Measurements from ENCODE around the gene BCO2. TPM values are rescaled to one million over a fixed set of nuclear protein-coding genes. Genes with fewer than 3 reads are reported as not detected.
A peak's percentile ranks its signal among the peaks of the same experiment; 100 is the strongest.
"Not testable (repeated sequence)": the region's sequence is repeated elsewhere in the genome, so short reads cannot be mapped to it uniquely, and the experiment has no call there.

The BCO2 gene
- polyA plus RNA-seq, 1 donor from 2014 or later = 0.30 TPM

DNA sequence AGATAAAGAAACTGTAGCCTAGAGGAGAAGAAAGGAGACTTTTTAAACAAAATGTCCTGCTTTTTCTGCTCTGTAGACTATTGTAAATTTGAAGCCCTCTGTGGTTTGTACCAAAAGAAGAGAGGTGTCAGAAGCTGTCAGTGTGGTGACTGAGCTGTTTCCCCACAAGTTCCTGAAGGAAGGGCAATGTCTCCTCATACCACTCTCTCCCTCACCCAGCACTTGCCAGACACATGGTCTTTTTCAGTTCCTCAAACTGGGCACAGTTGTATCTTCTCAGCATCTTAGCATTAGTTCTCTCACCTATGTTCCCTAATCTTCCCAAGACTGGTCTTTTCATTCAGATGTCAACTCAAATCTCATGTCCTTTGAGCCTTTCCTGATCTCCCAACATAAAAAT lies 4.3 kb downstream of the BCO2 start:
- H3K36me3 Mint-ChIP-seq = no peaks in the 10 kb centered on the region
- peak overlapping the region in 1 of 4 donors; percentile 53 for H3K4me3 Mint-ChIP-seq
- peaks cover 28 to 30% (median 28%) of the 10 kb centered on the region in 3 donors for H3K4me1 Mint-ChIP-seq
- H3K9me3 Mint-ChIP-seq = no peaks in the 10 kb centered on the region
- H3K27me3 Mint-ChIP-seq = peaks cover 6% of the 10 kb centered on the region
- H3K27ac Mint-ChIP-seq = no peak overlapping the region

DNA sequence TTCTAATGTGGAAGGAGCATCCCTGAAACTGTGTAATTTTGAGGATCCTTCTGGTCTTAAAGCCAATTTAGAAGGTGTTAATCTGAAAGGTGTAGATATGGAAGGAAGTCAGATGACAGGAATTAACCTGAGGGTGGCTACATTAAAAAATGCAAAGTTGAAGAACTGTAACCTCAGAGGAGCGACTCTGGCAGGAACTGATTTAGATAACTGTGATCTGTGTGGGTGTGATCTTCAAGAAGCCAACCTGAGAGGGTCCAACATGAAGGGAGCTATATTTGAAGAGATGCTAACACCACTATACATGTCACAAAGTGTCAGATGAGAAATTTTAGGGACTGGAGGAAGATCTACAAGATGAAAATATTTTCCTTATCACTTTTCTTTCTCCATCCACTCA lies 7.6 kb downstream of the BCO2 start:
- H3K9me3 Mint-ChIP-seq = no peaks in the 10 kb centered on the region
- no peak overlapping the region for H3K27ac Mint-ChIP-seq
- peaks cover 19 to 22% (median 21%) of the 10 kb centered on the region in 3 donors for H3K4me1 Mint-ChIP-seq
- H3K4me3 Mint-ChIP-seq = no peak overlapping the region
- H3K27me3 Mint-ChIP-seq = no peaks in the 10 kb centered on the region
- peaks cover 1% of the 10 kb centered on the region for H3K36me3 Mint-ChIP-seq

DNA sequence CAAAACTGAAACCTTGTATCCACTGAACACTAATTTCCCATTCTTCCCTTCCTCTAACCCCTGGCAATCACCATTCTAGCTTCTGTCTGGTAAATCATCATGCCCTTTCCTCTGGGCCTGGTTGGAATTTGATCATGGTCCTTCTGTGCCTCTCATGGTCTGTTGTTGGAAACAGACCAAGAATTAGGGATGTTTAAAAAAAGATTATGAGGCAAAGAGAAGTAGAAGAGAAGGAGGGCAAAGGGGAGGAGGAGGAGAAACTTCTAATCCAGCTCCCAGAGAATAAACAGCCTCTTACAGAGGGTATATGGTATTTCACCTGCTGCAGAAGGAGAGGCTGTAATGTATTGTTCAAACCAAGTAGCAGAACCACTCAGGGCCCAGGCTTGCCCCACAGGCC lies 10.6 kb downstream of the BCO2 start:
- Mint-ChIP-seq H3K27ac (no peak overlapping the region), H3K36me3 (peaks cover 1% of the 10 kb centered on the region), H3K27me3 (no peaks in the 10 kb centered on the region), H3K9me3 (no peaks in the 10 kb centered on the region), H3K4me1 (peaks cover 6 to 10% (median 9%) of the 10 kb centered on the region in 3 donors), H3K4me3 (no peak overlapping the region)

DNA sequence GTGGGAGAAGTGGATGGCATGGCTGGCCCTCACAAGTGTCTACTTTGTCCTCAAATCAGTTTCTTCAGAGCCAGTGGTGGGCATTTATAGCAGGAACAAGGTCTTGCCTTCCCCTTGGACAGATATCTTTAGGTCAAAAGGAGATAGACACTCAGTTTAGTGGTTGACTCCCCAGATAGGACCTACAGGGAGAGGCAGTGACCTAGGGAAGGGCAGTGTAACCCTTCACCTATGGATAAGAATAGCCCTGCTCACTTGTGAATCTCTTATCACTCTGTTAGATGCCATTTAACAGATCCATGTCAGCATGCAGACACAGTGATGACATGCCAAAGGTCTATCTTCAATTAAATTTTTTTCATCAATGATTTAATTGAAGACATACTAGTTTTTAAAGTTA lies 11.0 kb downstream of the BCO2 start:
- H3K27me3 Mint-ChIP-seq = no peaks in the 10 kb centered on the region
- H3K36me3 Mint-ChIP-seq = peaks cover 1% of the 10 kb centered on the region
- no peak overlapping the region for H3K4me3 Mint-ChIP-seq
- peaks cover 6 to 10% (median 9%) of the 10 kb centered on the region in 3 donors for H3K4me1 Mint-ChIP-seq
- H3K27ac Mint-ChIP-seq = no peak overlapping the region
- no peaks in the 10 kb centered on the region for H3K9me3 Mint-ChIP-seq

GRCh38 chr11:112195113-112195512 lies 19.8 kb downstream of the BCO2 start:
- H3K27ac Mint-ChIP-seq, H3K27me3 Mint-ChIP-seq, H3K36me3 Mint-ChIP-seq, H3K4me1 Mint-ChIP-seq, H3K4me3 Mint-ChIP-seq, H3K9me3 Mint-ChIP-seq: not testable (repeated sequence)

DNA sequence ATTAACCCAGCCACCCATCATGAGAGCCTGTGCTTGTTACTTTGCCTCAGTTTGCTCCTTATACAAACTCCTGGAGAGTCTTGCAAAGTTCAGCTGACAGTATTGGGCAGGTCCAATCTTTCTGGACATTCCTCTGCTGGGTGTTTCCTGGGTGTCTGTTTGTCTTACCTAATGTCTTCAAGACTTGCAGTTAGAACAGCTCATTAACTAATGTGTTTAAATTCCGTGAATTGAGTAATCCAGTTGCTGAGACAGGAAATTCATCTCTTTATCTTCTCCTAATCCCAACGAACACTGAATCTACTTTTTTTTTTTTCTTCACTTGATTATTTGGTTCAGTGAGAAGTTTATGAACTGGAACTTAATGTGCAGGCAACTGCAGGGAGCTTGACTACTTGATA lies 20.6 kb downstream of the BCO2 start:
- no peak overlapping the region for H3K4me3 Mint-ChIP-seq
- peaks cover 2 to 4% (median 3%) of the 10 kb centered on the region in 3 donors for H3K4me1 Mint-ChIP-seq
- peaks cover 0 to 2% (median 0%) of the 10 kb centered on the region in 3 donors for H3K9me3 Mint-ChIP-seq
- H3K36me3 Mint-ChIP-seq = peaks cover 2% of the 10 kb centered on the region
- no peak overlapping the region for H3K27ac Mint-ChIP-seq
- H3K27me3 Mint-ChIP-seq = peaks cover 6% of the 10 kb centered on the region

- H3K4me1 Mint-ChIP-seq = peaks cover 2 to 4% (median 3%) of the 10 kb centered on the region in 3 donors
- H3K4me3 Mint-ChIP-seq = no peak overlapping the region
- H3K9me3 Mint-ChIP-seq = peaks cover 0 to 2% (median 0%) of the 10 kb centered on the region in 3 donors
- H3K36me3 Mint-ChIP-seq = peaks cover 2% of the 10 kb centered on the region
- H3K27me3 Mint-ChIP-seq = peaks cover 6% of the 10 kb centered on the region
- H3K27ac Mint-ChIP-seq = no peak overlapping the region
Measured at GRCh38 chr11:112196519-112197087, 21.3 kb downstream of the BCO2 start.

DNA sequence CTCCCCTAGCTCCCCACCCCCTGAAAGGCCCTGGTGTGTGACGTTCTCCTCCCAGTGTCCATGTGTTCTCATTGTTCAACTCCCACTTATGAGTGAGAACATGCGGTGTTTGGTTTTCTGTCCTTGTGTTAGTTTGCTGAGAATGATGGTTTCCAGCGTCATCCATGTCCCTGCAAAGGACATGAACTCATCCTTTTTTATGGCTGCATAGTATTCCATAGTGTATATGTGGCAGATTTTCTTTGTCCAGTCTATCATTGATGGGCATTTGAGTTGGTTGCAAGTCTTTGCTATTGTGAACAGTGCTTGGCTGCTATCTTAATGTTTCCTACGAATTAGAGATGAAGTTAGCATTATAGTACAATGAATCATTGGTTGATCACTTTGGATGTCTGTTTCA lies 23.8 kb downstream of the BCO2 start:
- H3K27ac Mint-ChIP-seq, H3K27me3 Mint-ChIP-seq: not testable (repeated sequence)

GRCh38 chr11:112200252-112200651 lies 24.9 kb downstream of the BCO2 start:
- H3K36me3 Mint-ChIP-seq = peaks cover 1% of the 10 kb centered on the region
- H3K9me3 Mint-ChIP-seq = peaks cover 0 to 2% (median 0%) of the 10 kb centered on the region in 3 donors
- H3K27ac Mint-ChIP-seq = no peak overlapping the region
- peaks cover 8% of the 10 kb centered on the region for H3K27me3 Mint-ChIP-seq
- peaks cover 2 to 4% (median 3%) of the 10 kb centered on the region in 3 donors for H3K4me1 Mint-ChIP-seq
- no peak overlapping the region for H3K4me3 Mint-ChIP-seq

More for the DNA sequence above, 23.8 kb downstream of the BCO2 start:
- not testable (repeated sequence) for H3K4me1 Mint-ChIP-seq, H3K36me3 Mint-ChIP-seq, H3K4me3 Mint-ChIP-seq, H3K9me3 Mint-ChIP-seq

- no peak overlapping the region for H3K4me3 Mint-ChIP-seq
- peaks cover 0 to 1% (median 0%) of the 10 kb centered on the region in 3 donors for H3K9me3 Mint-ChIP-seq
- H3K4me1 Mint-ChIP-seq = no peaks in the 10 kb centered on the region
Measured at GRCh38 chr11:112206071-112206470, 30.8 kb downstream of the BCO2 start.

GRCh38 chr11:112210890-112211289 lies 35.6 kb downstream of the BCO2 start:
- Mint-ChIP-seq H3K4me3 (no peak overlapping the region), H3K36me3 (peaks cover 2% of the 10 kb centered on the region), H3K4me1 (peaks cover 0 to 6% (median 1%) of the 10 kb centered on the region in 3 donors), H3K27me3 (peaks cover 3% of the 10 kb centered on the region), H3K9me3 (peaks cover 0 to under 1% (median 0%) of the 10 kb centered on the region in 3 donors), H3K27ac (no peak overlapping the region)

More at GRCh38 chr11:112206071-112206470, 30.8 kb downstream of the BCO2 start:
- peaks cover 5% of the 10 kb centered on the region for H3K27me3 Mint-ChIP-seq
- H3K27ac Mint-ChIP-seq = no peak overlapping the region
- H3K36me3 Mint-ChIP-seq = peaks cover 1% of the 10 kb centered on the region

- Mint-ChIP-seq H3K27ac (no peak overlapping the region), H3K27me3 (peaks cover 3% of the 10 kb centered on the region), H3K36me3 (peaks cover 2% of the 10 kb centered on the region), H3K4me3 (no peak overlapping the region), H3K9me3 (no peaks in the 10 kb centered on the region), H3K4me1 (peaks cover 0 to 6% (median 1%) of the 10 kb centered on the region in 3 donors)
Measured at GRCh38 chr11:112211536-112211935, 36.2 kb downstream of the BCO2 start.

DNA sequence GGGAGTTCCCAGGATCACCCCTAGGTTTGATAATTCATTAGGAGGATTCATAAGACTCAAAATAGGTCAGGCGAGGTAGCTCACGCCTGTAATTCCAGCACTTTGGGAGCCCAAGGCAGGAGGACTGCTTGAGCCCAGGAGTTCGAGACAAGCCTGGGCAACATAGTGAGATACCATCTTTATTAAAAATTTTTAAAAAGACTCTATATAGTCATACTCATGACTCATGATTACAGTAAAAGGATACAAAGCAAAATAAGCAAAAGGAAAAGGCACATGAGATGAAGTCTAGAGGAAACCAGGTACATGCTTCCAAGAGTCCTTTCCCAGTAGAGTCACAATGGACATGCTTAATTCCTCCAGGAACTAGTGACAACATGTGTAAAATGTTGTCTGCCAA lies 37.0 kb downstream of the BCO2 start:
- Mint-ChIP-seq H3K36me3 (peaks cover 2% of the 10 kb centered on the region), H3K4me1 (peaks cover 0 to 6% (median 1%) of the 10 kb centered on the region in 3 donors), H3K27ac (no peak overlapping the region), H3K9me3 (no peaks in the 10 kb centered on the region), H3K27me3 (peaks cover 3% of the 10 kb centered on the region), H3K4me3 (no peak overlapping the region)

- H3K27me3 Mint-ChIP-seq = peaks cover 3% of the 10 kb centered on the region
- no peak overlapping the region for H3K27ac Mint-ChIP-seq
- no peak overlapping the region for H3K4me3 Mint-ChIP-seq
- peaks cover 2% of the 10 kb centered on the region for H3K36me3 Mint-ChIP-seq
- no peaks in the 10 kb centered on the region for H3K9me3 Mint-ChIP-seq
- peaks cover 0 to 6% (median 1%) of the 10 kb centered on the region in 3 donors for H3K4me1 Mint-ChIP-seq
Measured at GRCh38 chr11:112212710-112213109, 37.4 kb downstream of the BCO2 start.

DNA sequence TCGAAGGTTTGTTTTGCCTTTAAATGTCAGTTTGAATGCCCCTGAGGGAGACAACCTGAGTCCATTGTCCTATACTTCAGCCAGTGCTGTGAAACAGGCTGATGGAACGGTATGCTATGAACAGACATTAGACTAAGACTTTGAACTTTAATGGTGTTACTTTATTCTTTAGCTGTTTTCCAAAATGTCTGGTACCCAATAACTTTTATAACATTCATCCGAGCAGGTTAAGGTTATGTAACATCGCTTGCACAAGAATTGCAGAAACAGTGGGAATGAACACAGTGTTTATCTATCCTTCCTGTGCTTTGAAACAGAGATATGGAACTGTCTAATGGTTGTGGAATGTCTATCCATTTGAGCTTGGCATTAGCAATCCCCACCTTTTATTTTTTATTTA lies 38.4 kb downstream of the BCO2 start:
- H3K27ac Mint-ChIP-seq = no peak overlapping the region
- H3K4me3 Mint-ChIP-seq = no peak overlapping the region
- no peaks in the 10 kb centered on the region for H3K9me3 Mint-ChIP-seq
- peaks cover 2% of the 10 kb centered on the region for H3K36me3 Mint-ChIP-seq
- peaks cover 0 to 6% (median 1%) of the 10 kb centered on the region in 3 donors for H3K4me1 Mint-ChIP-seq
- peaks cover 3% of the 10 kb centered on the region for H3K27me3 Mint-ChIP-seq

DNA sequence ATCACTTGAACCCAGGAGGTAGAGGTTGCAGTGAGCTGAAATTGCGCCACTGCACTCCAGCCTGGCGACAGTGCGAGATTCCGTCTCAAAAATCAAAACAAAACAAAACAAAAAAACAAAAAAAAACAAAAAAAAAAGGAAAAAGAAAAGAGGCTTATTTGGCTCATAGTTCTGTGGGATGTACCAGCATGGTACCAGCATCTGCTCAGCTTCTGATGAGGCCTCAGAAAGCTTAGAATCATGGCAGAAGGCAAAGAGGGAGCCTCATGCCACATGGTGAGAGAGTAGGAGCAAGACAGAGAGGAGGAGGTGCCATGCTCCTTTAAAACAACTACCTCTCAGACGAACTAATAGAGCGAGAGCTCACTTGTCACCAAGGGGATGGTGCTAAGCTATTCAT lies 40.3 kb downstream of the BCO2 start:
- H3K27me3 Mint-ChIP-seq = no peaks in the 10 kb centered on the region
- H3K4me3 Mint-ChIP-seq = no peak overlapping the region
- H3K27ac Mint-ChIP-seq = no peak overlapping the region
- H3K4me1 Mint-ChIP-seq = peaks cover 0 to 7% (median 4%) of the 10 kb centered on the region in 3 donors
- H3K9me3 Mint-ChIP-seq = no peaks in the 10 kb centered on the region
- H3K36me3 Mint-ChIP-seq = peaks cover 2% of the 10 kb centered on the region
